NCI-H2081 (cell line): ENCODE data around the gene MBP.

ENCODE experiments used
- DNase-seq, 2 experiments: peaks; one replicate each; lab custom pipeline; 2025; lab: John Stamatoyannopoulos, UW

The MBP gene

GRCh38 chr18:77151033-77151771 is 18.6 kb upstream of the MBP start:
- DNase-seq = no peak

GRCh38 chr18:77150588-77150987 is 18.0 kb upstream of the MBP start:
- no peak for DNase-seq

GRCh38 chr18:77148289-77148688 is 15.7 kb upstream of the MBP start:
- no peak for DNase-seq

- DNase-seq = no peak
These were observed 14.9 kb upstream of the MBP start for GRCh38 chr18:77147418-77147852.

- no peak for DNase-seq
These were observed 13.9 kb upstream of the MBP start for GRCh38 chr18:77146249-77147080.

GRCh38 chr18:77145364-77145901 is 12.8 kb upstream of the MBP start:
- DNase-seq = no peak

- no peak for DNase-seq
These were observed 12.0 kb upstream of the MBP start for GRCh38 chr18:77144451-77145118.

GRCh38 chr18:77144046-77144445 is 11.5 kb upstream of the MBP start:
- no peak for DNase-seq

- no peak for DNase-seq
These were observed 10.6 kb upstream of the MBP start for GRCh38 chr18:77143196-77143595.

- no peak for DNase-seq
These were observed 9.0 kb upstream of the MBP start for GRCh38 chr18:77141401-77142118.

- DNase-seq = no peak
These were observed 8.0 kb upstream of the MBP start for GRCh38 chr18:77140439-77141109.

- no peak for DNase-seq
These were observed 7.4 kb upstream of the MBP start for GRCh38 chr18:77140030-77140429.

GRCh38 chr18:77139619-77140018 is 7.0 kb upstream of the MBP start:
- DNase-seq = no peak

GRCh38 chr18:77138270-77138669 is 5.7 kb upstream of the MBP start:
- DNase-seq = no peak

- no peak for DNase-seq
These were observed 5.3 kb upstream of the MBP start for GRCh38 chr18:77137851-77138250.

GRCh38 chr18:77136871-77137665 is 4.5 kb upstream of the MBP start:
- no peak for DNase-seq

GRCh38 chr18:77136076-77136718 is 3.6 kb upstream of the MBP start:
- DNase-seq = no peak

- no peak for DNase-seq
These were observed 2.9 kb upstream of the MBP start for GRCh38 chr18:77135339-77136075.

- no peak for DNase-seq
These were observed 2.0 kb upstream of the MBP start for GRCh38 chr18:77134611-77135010.
